Endothelial cell of umbilical vein (primary cell): Measurements from ENCODE around the gene KIF3A. TPM values are rescaled to one million over a fixed set of nuclear protein-coding genes. Genes with fewer than 3 reads are reported as not detected.
"Not testable (repeated sequence)": the region's sequence is repeated elsewhere in the genome, so short reads cannot be mapped to it uniquely, and the experiment has no call there.

Experiments used
- BruUV-seq: library from RNA; stranded (reverse); fragments of 400-500 nt; replicated peaks from 2 replicates; lab custom pipeline; 2021; lab: Mats Ljungman, UMichigan
- CTCF ChIA-PET: fragments of 300-600, 350-600 bp; sonication (Branson Sonifier 250); formaldehyde crosslinking; loops from one replicate; lab custom pipeline; 2021; ENCODE audit warnings: antibody characterized with exemption, inconsistent platforms; lab: Charles Lee
- POLR2A ChIA-PET: fragments of 300-600, 350-600 bp; sonication (Branson Sonifier 250); formaldehyde crosslinking; loops from one replicate; lab custom pipeline; 2021; ENCODE audit warnings: antibody characterized with exemption, inconsistent platforms; lab: Charles Lee
- DNase-seq: peaks from one replicate; pipeline ENCODE4 v3.0.0-alpha.2; 2011; ENCODE audit warnings: low read depth, low spot score
- FAIRE-seq: peaks from 2 replicates; lab custom pipeline; 2011; peaks lifted over from hg19 to GRCh38; lab: Jason Lieb, UNC
- H2AFZ ChIP-seq: 2 replicates; pipeline ENCODE4 v1.6.0; 2012; ENCODE audit warnings: low read depth, low read length, control low read depth, inconsistent platforms
- H3K27ac ChIP-seq: 2 replicates; pipeline ENCODE4 v1.5.1; 2011; ENCODE audit warnings: low read depth, mild to moderate bottlenecking, control low read depth, low read length, moderate library complexity; ENCODE audit not compliant: insufficient read depth
- H3K27me3 ChIP-seq, 2 experiments: 2 replicates each; pipeline versions ENCODE4 v1.6.0 to v1.6.1; 2011; ENCODE audit warnings: low read length in 2 of 2, mixed read lengths in 1 of 2; ENCODE audit not compliant: control insufficient read depth in 2 of 2, insufficient read depth in 2 of 2
- H3K36me3 ChIP-seq, 2 experiments: 2 replicates in 1 of 2; 3 replicates in 1 of 2; pipeline ENCODE4 v1.5.1; 2011; ENCODE audit warnings: low read length in 2 of 2, mild to moderate bottlenecking in 1 of 2, moderate library complexity in 1 of 2; ENCODE audit not compliant: control insufficient read depth in 2 of 2, insufficient read depth in 2 of 2; ENCODE audit errors: extremely low read depth in 1 of 2
- H3K4me1 ChIP-seq: 3 replicates; pipeline ENCODE4 v1.5.1; 2011; ENCODE audit warnings: mild to moderate bottlenecking, low read length; ENCODE audit not compliant: control insufficient read depth, insufficient read depth; ENCODE audit errors: extremely low read depth
- H3K4me2 ChIP-seq: 2 replicates; pipeline ENCODE4 v1.6.1; 2011; ENCODE audit warnings: low read length, control low read depth, mixed read lengths; ENCODE audit not compliant: insufficient read depth
- H3K4me3 ChIP-seq, 3 experiments: fragments of 200-600 bp in 1 of 3; sonication (generic), shearing (Covaris generic) in 1 of 3; replicated peaks in 1 of 3; 2 replicates each; pipeline ENCODE4 v1.5.1; 2011 to 2016; ENCODE audit warnings: control low read depth in 3 of 3, low read length in 3 of 3, mild to moderate bottlenecking in 2 of 3, inconsistent platforms in 1 of 3, low read depth in 1 of 3, moderate library complexity in 1 of 3; ENCODE audit not compliant: insufficient read depth in 1 of 3
- H3K79me2 ChIP-seq: 2 replicates; pipeline ENCODE4 v1.6.0; 2012; ENCODE audit warnings: low read length, inconsistent platforms; ENCODE audit not compliant: control insufficient read depth, insufficient read depth
- H3K9ac ChIP-seq: replicated peaks from 2 replicates; pipeline ENCODE3; 2011; ENCODE audit warnings: low read length, control low read depth; ENCODE audit not compliant: insufficient read depth; ENCODE audit errors: extremely low read depth
- H3K9me1 ChIP-seq: replicated peaks from 3 replicates; pipeline ENCODE4 v1.6.0; 2011; ENCODE audit warnings: mild to moderate bottlenecking, low read length; ENCODE audit not compliant: control insufficient read depth, insufficient read depth; ENCODE audit errors: extremely low read depth
- H3K9me3 ChIP-seq: replicated peaks from 2 replicates; pipeline ENCODE4 v1.5.1; 2012; ENCODE audit warnings: low read length, inconsistent platforms; ENCODE audit not compliant: control insufficient read depth, insufficient read depth
- H4K20me1 ChIP-seq: replicated peaks from 2 replicates; pipeline ENCODE3; 2011; ENCODE audit warnings: mild to moderate bottlenecking, low read length; ENCODE audit not compliant: control insufficient read depth, insufficient read depth; ENCODE audit errors: extremely low read depth
- CTCF ChIP-seq, 2 donors: IDR thresholded peaks; 1 replicate in 1 of 2; 2 replicates in 1 of 2; pipeline ENCODE4 v1.5.1; 2011; ENCODE audit warnings: low read length in 2 of 2, mild to moderate bottlenecking in 2 of 2, moderate library complexity in 2 of 2, control low read depth in 1 of 2, inconsistent platforms in 1 of 2, low read depth in 1 of 2; ENCODE audit not compliant: insufficient read depth in 1 of 2; ENCODE audit errors: extremely low read depth in 1 of 2
- EZH2 ChIP-seq: IDR thresholded peaks from 2 replicates; pipeline ENCODE4 v1.6.1; 2012; ENCODE audit warnings: borderline replicate concordance, low read depth, mild to moderate bottlenecking, moderate library complexity, low read length, inconsistent platforms; ENCODE audit not compliant: severe bottlenecking
- FOS ChIP-seq: IDR thresholded peaks from 2 replicates; pipeline ENCODE4 v1.6.1; 2011; ENCODE audit warnings: mild to moderate bottlenecking, low read length, moderate library complexity, borderline replicate concordance; ENCODE audit not compliant: insufficient read depth
- GATA2 ChIP-seq: IDR thresholded peaks from 2 replicates; pipeline ENCODE4 v1.7.0; 2011; ENCODE audit warnings: low read depth, mild to moderate bottlenecking, moderate library complexity, mixed read lengths, low read length; ENCODE audit not compliant: insufficient read length, insufficient read depth
- JUN ChIP-seq: IDR thresholded peaks from 2 replicates; pipeline ENCODE4 v1.6.1; 2011; ENCODE audit warnings: borderline replicate concordance, low read depth; ENCODE audit not compliant: insufficient read length, insufficient read depth
- MAX ChIP-seq: IDR thresholded peaks from 2 replicates; pipeline ENCODE4 v1.6.1; 2011; ENCODE audit not compliant: insufficient read depth, insufficient read length
- MYC ChIP-seq: IDR thresholded peaks from one replicate; pipeline ENCODE4 v1.6.1; 2011; ENCODE audit warnings: mild to moderate bottlenecking, low read depth, low read length
- POLR2A ChIP-seq: IDR thresholded peaks from 2 replicates; pipeline ENCODE4 v1.6.1; 2012; ENCODE audit warnings: low read depth, mild to moderate bottlenecking, control low read depth, low read length
- POLR2AphosphoS5 ChIP-seq: IDR thresholded peaks from 2 replicates; pipeline ENCODE4 v1.6.1; 2012; ENCODE audit warnings: low read depth, mild to moderate bottlenecking, control low read depth, low read length, moderate library complexity; ENCODE audit not compliant: insufficient read depth
- dilution Hi-C: fragments of 300-500 bp; cut with MboI; formaldehyde crosslinking; loops from one replicate; pipeline ENCODE4 v1.15.0; 2019; ENCODE audit warnings: low sequenced_read_pairs; ENCODE audit not compliant: extremely low pct_ligation_motif_present
- intact Hi-C: fragments of 100-400 bp; cut with micrococcal nuclease; formaldehyde crosslinking; loops from one replicate; pipeline ENCODE4 v1.10.0; 2022
- polyA plus RNA-seq, 4 experiments: library from polyadenylated mRNA; depleted of rRNA in 3 of 4; stranded (reverse) in 3 of 4; unstranded in 1 of 4; fragments of >200 nt; gene quantifications; 2 replicates each; pipeline versions ENCODE4 v1.2.1 to v1.2.3, GENCODE V29; 2011 to 2012; ENCODE audit warnings: missing spikeins in 1 of 4
- total RNA-seq: library from RNA; stranded (reverse); gene quantifications from 2 replicates; pipeline ENCODE4 v1.2.3, GENCODE V29; 2021

KIF3A gene
- total and polyA plus RNA-seq, 2 donors (not counting 3 experiments of a cell fraction or from before 2014, with no cell fraction given): 3.3 to 11.2 TPM

DNA sequence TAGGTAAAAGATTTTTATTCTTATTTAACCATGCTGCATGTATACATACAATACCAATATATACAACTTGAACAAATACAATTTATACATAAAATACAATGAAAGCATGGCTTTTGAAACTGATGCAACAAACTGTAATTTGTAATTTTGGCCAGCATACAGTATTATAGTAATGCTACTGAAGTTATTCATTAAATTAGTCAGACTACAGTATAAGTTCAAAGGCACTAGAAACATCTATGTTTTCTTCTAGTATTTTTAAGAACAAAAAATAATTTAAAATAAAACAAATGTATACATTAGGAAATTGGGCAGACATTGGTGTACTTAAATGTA lies 44.7 kb downstream of the KIF3A start:
- CTCF ChIA-PET: no interaction called here
- no peaks in the 10 kb centered on the region for H3K4me1 ChIP-seq
- H3K36me3 ChIP-seq: no peaks in the 10 kb centered on the region
- no peaks in the 10 kb centered on the region for H3K27me3 ChIP-seq
- DNase-seq (no peak), FAIRE-seq (no peak)
- H3K4me3 ChIP-seq: no peak overlapping the region
- intact Hi-C loops: no loop called here
- H3K9ac ChIP-seq: no peak overlapping the region
- no peak overlapping the region for H3K4me2 ChIP-seq
- no peaks in the 10 kb centered on the region for H3K79me2 ChIP-seq
- no peak overlapping the region for H2AFZ ChIP-seq
- TF ChIP-seq EZH2: no peak
- TF ChIP-seq MYC: no peak
- no peak for TF ChIP-seq POLR2A
- no peak for TF ChIP-seq FOS
- no peak for TF ChIP-seq MAX
- no peak for TF ChIP-seq JUN
- TF ChIP-seq POLR2AphosphoS5: no peak
- no peak for TF ChIP-seq CTCF (IDR thresholded peaks at IDR 0.05; ENCODE audit: extremely low read depth in 1 of 2, insufficient read depth in 1 of 2, low read depth in 1 of 2, low read length in 2 of 2)
- TF ChIP-seq GATA2: no peak
- POLR2A ChIA-PET: no interaction called here
- dilution Hi-C loops: no loop called here
- H3K27ac ChIP-seq: no peak overlapping the region
- BruUV-seq: no TSS peak
- no peaks in the 10 kb centered on the region for H4K20me1 ChIP-seq
- H3K9me1 ChIP-seq: no peaks in the 10 kb centered on the region
- no peaks in the 10 kb centered on the region for H3K9me3 ChIP-seq

DNA sequence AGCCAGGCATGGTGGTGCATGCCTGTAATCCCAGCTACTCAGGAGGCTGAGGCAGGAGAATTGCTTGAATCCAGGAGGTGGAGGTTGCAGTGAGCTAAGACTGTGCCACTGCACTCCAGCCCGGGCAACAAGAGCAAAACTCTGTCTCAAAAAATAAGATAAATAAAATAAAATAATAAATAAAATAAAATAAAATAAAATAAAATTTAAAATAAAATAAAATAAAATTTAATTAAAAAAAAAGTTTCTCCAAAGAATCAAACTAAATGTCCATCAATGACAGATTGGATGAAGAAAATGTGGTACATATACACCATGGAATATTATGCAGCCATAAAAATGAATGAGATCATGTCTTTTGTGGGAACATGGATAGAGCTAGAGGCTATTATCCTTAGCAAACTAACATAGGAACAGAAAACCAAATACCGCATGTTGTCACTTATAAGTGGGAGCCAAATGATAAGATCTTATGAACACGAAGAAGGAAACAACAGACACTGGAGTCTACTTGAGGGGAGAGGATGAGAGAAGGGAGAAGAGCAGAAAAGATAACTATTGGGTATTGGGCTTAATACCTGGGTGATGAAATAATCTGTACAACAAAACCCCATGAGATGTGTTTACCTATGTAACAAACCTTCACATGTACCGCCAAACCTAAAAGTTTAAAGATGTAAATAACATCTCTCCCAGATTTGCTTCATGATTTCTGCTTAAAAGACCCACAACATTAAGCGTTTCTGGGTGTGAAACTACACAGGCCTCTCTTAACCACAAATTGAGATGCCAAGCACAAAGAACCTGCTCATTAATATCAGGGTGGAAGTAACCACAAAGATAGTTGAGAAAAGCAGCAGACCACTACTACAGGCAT lies 45.4 kb downstream of the KIF3A start:
- BruUV-seq, H2AFZ ChIP-seq, H3K9me3 ChIP-seq, H3K4me1 ChIP-seq, FAIRE-seq, H3K4me2 ChIP-seq, H4K20me1 ChIP-seq, H3K9ac ChIP-seq, intact Hi-C loops, POLR2A ChIA-PET, H3K27me3 ChIP-seq, dilution Hi-C loops, DNase-seq, H3K4me3 ChIP-seq, H3K36me3 ChIP-seq, H3K79me2 ChIP-seq, H3K27ac ChIP-seq, H3K9me1 ChIP-seq: not testable (repeated sequence)
- CTCF ChIA-PET: interaction anchor here (1.3 kb wide), 1 partner anchor 165 kb away, joined by 3 read pairs; no protein-coding TSS in a partner anchor
